Breast epithelium (tissue), 4 donors: ENCODE data around the gene MGAT4B. TPM values are rescaled to one million over a fixed set of nuclear protein-coding genes. Genes with fewer than 3 reads are reported as not detected.

Experiments used
- DNase-seq, 2 donors: peaks; one replicate each; pipeline ENCODE4 v3.0.0-alpha.2; 2019; ENCODE audit warnings: low spot score in 2 of 2
- H3K27ac ChIP-seq, 2 donors: fragments of 200-600 bp; sonication (generic) in 1 of 2; one replicate each; pipeline ENCODE4 v1.5.1; 2016 to 2019; ENCODE audit warnings: mild to moderate bottlenecking in 1 of 2
- H3K27me3 ChIP-seq, 2 donors: fragments of 200-600 bp; sonication (generic) in 1 of 2; one replicate each; pipeline versions ENCODE4 v1.5.1 to v1.6.0; 2017 to 2019; ENCODE audit warnings: control low read depth in 1 of 2, mild to moderate bottlenecking in 1 of 2
- H3K36me3 ChIP-seq: fragments of 200-600 bp; one replicate; pipeline ENCODE4 v1.5.1; 2019
- H3K4me1 ChIP-seq, 2 donors: fragments of 200-600 bp; sonication (generic); one replicate each; pipeline ENCODE4 v1.5.1; 2016 to 2019; ENCODE audit warnings: control low read depth in 1 of 2
- H3K4me3 ChIP-seq, 3 donors: fragments of 200-600 bp; sonication (generic); 1 replicate in 2 of 3; 2 replicates in 1 of 3; pipeline ENCODE4 v1.5.1; 2016 to 2019; ENCODE audit warnings: mild to moderate bottlenecking in 3 of 3, moderate library complexity in 2 of 3
- H3K9me3 ChIP-seq, 2 donors: fragments of 200-600 bp; sonication (generic) in 1 of 2; one replicate each; pipeline ENCODE4 v1.5.1; 2016 to 2019; ENCODE audit warnings: control low read depth in 1 of 2
- CTCF ChIP-seq, 3 donors: fragments of 450-650 bp; IDR thresholded peaks; one replicate each; pipeline ENCODE4 v1.5.1; 2016 to 2017; ENCODE audit warnings: antibody characterized with exemption in 3 of 3, mild to moderate bottlenecking in 3 of 3, moderate library complexity in 3 of 3
- POLR2A ChIP-seq: fragments of 450-650 bp; IDR thresholded peaks from one replicate; pipeline ENCODE4 v1.6.1; 2016; ENCODE audit warnings: antibody characterized with exemption, mild to moderate bottlenecking, moderate library complexity
- POLR2AphosphoS5 ChIP-seq, 3 donors: sonication (generic); formaldehyde crosslinking; IDR thresholded peaks; one replicate each; pipeline ENCODE4 v1.6.1; 2017; ENCODE audit warnings: antibody characterized with exemption in 3 of 3
- intact Hi-C: fragments of 100-400 bp; cut with DNase I; formaldehyde crosslinking; loops from one replicate; pipeline ENCODE4 v1.15.1; 2023; ENCODE audit warnings: low total_unique reads
- total RNA-seq, 3 donors: library from RNA; depleted of rRNA; stranded (reverse); fragments of >200 nt; gene quantifications; one replicate each; pipeline ENCODE4 v1.1.0, GENCODE V29; 2016

The MGAT4B gene
- total RNA-seq, 3 donors from 2014 or later, result 43.0 to 73.7 (median 54.6) TPM

GRCh38 chr5:179820483-179821297, 14.0 kb upstream of the MGAT4B start, which contains the start of gene SQSTM1:
SQSTM1 (plus strand) TSS chr5:179820905; CDS start chr5:179820937, 32 bp downstream.
- DNase-seq, result peak; percentile 75 to 78
- Histone ChIP-seq H3K36me3 (peaks cover 18% of the 10 kb centered on the region), H3K9me3 (no peaks in the 10 kb centered on the region), H3K27ac (peak within 1 kb of the TSS; percentile 99 to 100), H3K27me3 (no peaks in the 10 kb centered on the region), H3K4me3 (peak within 1 kb of the TSS; percentile 94 to 100 (median 100)), H3K4me1 (peaks cover 19 to 24% of the 10 kb centered on the region in 2 donors)
- intact Hi-C loops, result no loop called here
- TF ChIP-seq CTCF (IDR thresholded peaks at IDR 0.05) (no peak), POLR2A (peak; percentile 95), POLR2AphosphoS5 (IDR thresholded peaks at IDR 0.05) (peak; percentile 99)

GRCh38 chr5:179820127-179820482, 13.4 kb upstream of the MGAT4B start:
- peaks cover 13% of the 10 kb centered on the region for H3K36me3 ChIP-seq
- DNase-seq, result no peak
- no peaks in the 10 kb centered on the region for H3K27me3 ChIP-seq
- H3K27ac ChIP-seq, result peak overlapping the region; percentile 99 to 100
- no peak for TF ChIP-seq POLR2A
- peak overlapping the region; percentile 94 to 100 (median 100) for H3K4me3 ChIP-seq
- peaks cover 19 to 24% of the 10 kb centered on the region in 2 donors for H3K4me1 ChIP-seq
- H3K9me3 ChIP-seq, result no peaks in the 10 kb centered on the region
- intact Hi-C loops, result no loop called here

GRCh38 chr5:179819296-179820126, 12.8 kb upstream of the MGAT4B start:
- Histone ChIP-seq H3K4me1 (peaks cover 19 to 24% of the 10 kb centered on the region in 2 donors), H3K27me3 (no peaks in the 10 kb centered on the region), H3K27ac (peak overlapping the region; percentile 99 to 100), H3K36me3 (peaks cover 10% of the 10 kb centered on the region), H3K4me3 (peak overlapping the region; percentile 94 to 100 (median 100)), H3K9me3 (no peaks in the 10 kb centered on the region)
- intact Hi-C loops, result no loop called here
- DNase-seq, result peak; percentile 74 to 77
- TF ChIP-seq POLR2AphosphoS5 (IDR thresholded peaks at IDR 0.05) (peak in 1 of 3 donors; percentile 21), POLR2A (no peak)

GRCh38 chr5:179818746-179819295, 12.2 kb upstream of the MGAT4B start:
- Histone ChIP-seq H3K9me3 (no peaks in the 10 kb centered on the region), H3K4me3 (peak overlapping the region; percentile 94 to 100 (median 100)), H3K27me3 (no peaks in the 10 kb centered on the region), H3K4me1 (peaks cover 19 to 24% of the 10 kb centered on the region in 2 donors), H3K36me3 (peaks cover 4% of the 10 kb centered on the region), H3K27ac (peak overlapping the region; percentile 99 to 100)
- DNase-seq, result peak; percentile 96 to 97
- intact Hi-C loops, result no loop called here
- TF ChIP-seq CTCF (IDR thresholded peaks at IDR 0.05) (no peak), POLR2AphosphoS5 (IDR thresholded peaks at IDR 0.05) (peak; percentile 96 to 100 (median 98)), POLR2A (no peak)

- peaks cover 19 to 24% of the 10 kb centered on the region in 2 donors for H3K4me1 ChIP-seq
- intact Hi-C loops, result no loop called here
- no peak for DNase-seq
- no peaks in the 10 kb centered on the region for H3K9me3 ChIP-seq
- no peaks in the 10 kb centered on the region for H3K27me3 ChIP-seq
- TF ChIP-seq POLR2A, result no peak
- no peak for TF ChIP-seq CTCF (IDR thresholded peaks at IDR 0.05)
- no peak for TF ChIP-seq POLR2AphosphoS5 (IDR thresholded peaks at IDR 0.05)
- H3K36me3 ChIP-seq, result no peaks in the 10 kb centered on the region
- H3K27ac ChIP-seq, result peak overlapping the region; percentile 99 to 100
- H3K4me3 ChIP-seq, result peak overlapping the region; percentile 94 to 100 (median 100)
Observed at GRCh38 chr5:179817890-179818745, 11.5 kb upstream of the MGAT4B start.
